Neural progenitor cell (in vitro differentiated cells): ENCODE measurements around the gene HEYL. TPM values are rescaled to one million over a fixed set of nuclear protein-coding genes. Genes with fewer than 3 reads are reported as not detected.

ENCODE experiments used
- DNase-seq: peaks from one replicate; pipeline ENCODE4 v3.0.0-alpha.2; 2016; ENCODE audit warnings: low spot score
- H2AFZ ChIP-seq: fragments of 200-600 bp; sonication (generic); replicated peaks from 2 replicates; pipeline ENCODE4 v1.6.1; 2016; ENCODE audit warnings: antibody characterized with exemption
- H3F3A ChIP-seq: fragments of 200-600 bp; sonication (generic); 2 replicates; pipeline ENCODE4 v1.6.1; 2016; ENCODE audit warnings: antibody characterized with exemption, low read depth
- H3K27ac ChIP-seq: fragments of 200-600 bp; sonication (generic); 2 replicates; pipeline ENCODE4 v1.5.1; 2016; ENCODE audit warnings: mild to moderate bottlenecking
- H3K27me3 ChIP-seq: fragments of 200-600 bp; sonication (generic); 2 replicates; pipeline ENCODE4 v1.6.1; 2016; ENCODE audit warnings: mild to moderate bottlenecking, moderate library complexity
- H3K36me3 ChIP-seq: fragments of 200-600 bp; sonication (generic); 2 replicates; pipeline ENCODE4 v1.5.1; 2016
- H3K4me1 ChIP-seq: fragments of 200-600 bp; sonication (generic); 2 replicates; pipeline ENCODE4 v1.6.1; 2016; ENCODE audit warnings: mixed run types
- H3K4me2 ChIP-seq: fragments of 200-600 bp; sonication (generic); 2 replicates; pipeline ENCODE4 v1.6.1; 2016
- H3K4me3 ChIP-seq: fragments of 200-600 bp; sonication (generic); 2 replicates; pipeline ENCODE4 v1.5.1; 2016
- H3K79me2 ChIP-seq: fragments of 200-600 bp; sonication (generic); 2 replicates; pipeline ENCODE4 v1.6.1; 2016; ENCODE audit warnings: low read depth
- H3K9ac ChIP-seq: fragments of 200-600 bp; sonication (generic); 2 replicates; pipeline ENCODE4 v1.6.1; 2016
- H3K9me3 ChIP-seq: fragments of 200-600 bp; sonication (generic); 2 replicates; pipeline ENCODE4 v1.5.1; 2016; ENCODE audit warnings: low read depth
- H4K20me1 ChIP-seq: fragments of 200-600 bp; sonication (generic); 2 replicates; pipeline ENCODE4 v1.6.1; 2016; ENCODE audit warnings: low read depth
- H3K27ac Mint-ChIP-seq: 3 replicates; pipeline ENCODE4 v1.8.0; 2021; ENCODE audit warnings: mixed read lengths
- H3K27me3 Mint-ChIP-seq: 2 replicates; pipeline ENCODE4 v1.8.0; 2022; ENCODE audit warnings: low read depth, mild to moderate bottlenecking, inconsistent platforms, moderate library complexity, mixed read lengths; ENCODE audit not compliant: insufficient read depth
- H3K36me3 Mint-ChIP-seq: 3 replicates; pipeline ENCODE4 v1.8.0; 2021; ENCODE audit warnings: mixed read lengths
- H3K4me1 Mint-ChIP-seq: 3 replicates; pipeline ENCODE4 v1.8.0; 2021; ENCODE audit warnings: mixed read lengths
- H3K4me3 Mint-ChIP-seq: 3 replicates; pipeline ENCODE4 v1.8.0; 2021; ENCODE audit warnings: mild to moderate bottlenecking, moderate library complexity, mixed read lengths
- H3K9me3 Mint-ChIP-seq: 3 replicates; pipeline ENCODE4 v1.8.0; 2020; ENCODE audit warnings: mixed read lengths
- EZH2 ChIP-seq: fragments of 200-600 bp; sonication (generic); IDR thresholded peaks from 2 replicates; pipeline ENCODE4 v1.6.1; 2017; ENCODE audit warnings: antibody characterized with exemption, mild to moderate bottlenecking, moderate library complexity
- EZH2phosphoT487 ChIP-seq: fragments of 200-600 bp; sonication (generic); IDR thresholded peaks from 2 replicates; pipeline ENCODE4 v1.6.1; 2017; ENCODE audit warnings: antibody characterized with exemption
- total RNA-seq: library from RNA; depleted of rRNA; stranded (reverse); fragments of >200 nt; gene quantifications from 2 replicates; pipeline ENCODE4 v1.2.3, GENCODE V29; 2015; ENCODE audit warnings: low replicate concordance
- TF ChIP-seq, protein P1 (sequence below): fragments of 200-600 bp; sonication (generic); IDR thresholded peaks from 2 replicates; pipeline ENCODE4 v1.5.1; 2017; ENCODE audit warnings: antibody characterized with exemption, mild to moderate bottlenecking

Gene HEYL
- total RNA-seq, 1 donor from 2014 or later = 2.3 TPM

DNA sequence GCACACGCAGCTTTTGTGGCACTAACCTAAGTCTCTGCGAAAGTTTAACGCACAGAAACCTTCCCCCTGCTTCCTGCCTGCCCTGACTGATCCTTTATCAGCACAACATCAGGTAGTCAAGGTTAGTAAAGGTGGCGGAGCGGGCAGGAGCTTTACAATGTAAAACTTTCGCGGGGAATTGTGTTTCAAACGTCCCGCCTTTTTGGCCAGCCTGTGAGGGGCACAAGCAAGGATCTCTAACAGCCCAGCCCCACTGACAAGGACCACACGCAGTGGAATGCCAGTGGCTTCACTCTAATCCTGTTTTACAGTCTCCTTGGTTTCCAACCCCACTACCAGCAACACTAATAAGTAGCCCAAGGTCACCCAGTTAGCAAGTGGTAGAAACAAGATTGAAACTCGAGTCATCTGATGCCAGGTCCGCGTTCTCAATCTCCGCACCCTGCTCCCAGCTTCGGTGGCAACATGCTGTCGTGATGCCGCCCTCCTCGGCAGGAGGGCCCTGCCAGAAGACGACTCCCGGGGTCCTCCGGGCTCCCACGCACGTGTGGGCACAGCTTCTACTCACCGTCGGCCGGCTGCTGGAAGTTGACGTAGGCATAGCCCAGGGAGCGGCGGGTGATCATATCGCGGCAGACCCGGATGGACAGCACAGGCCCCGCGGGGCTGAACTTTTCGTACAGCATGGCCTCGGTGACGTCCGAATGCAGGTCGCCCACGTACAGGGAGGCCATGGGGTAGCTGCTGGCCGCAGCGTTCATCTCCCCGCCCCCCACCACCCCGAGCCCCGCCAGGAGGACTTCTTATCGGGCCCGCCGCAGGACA is 64.0 kb downstream of the HEYL start:
- peaks cover 6% of the 10 kb centered on the region for H3K27me3 Mint-ChIP-seq
- peak overlapping the region; percentile 95 for H3K4me3 Mint-ChIP-seq
- H3K27ac ChIP-seq = no peak overlapping the region

DNA sequence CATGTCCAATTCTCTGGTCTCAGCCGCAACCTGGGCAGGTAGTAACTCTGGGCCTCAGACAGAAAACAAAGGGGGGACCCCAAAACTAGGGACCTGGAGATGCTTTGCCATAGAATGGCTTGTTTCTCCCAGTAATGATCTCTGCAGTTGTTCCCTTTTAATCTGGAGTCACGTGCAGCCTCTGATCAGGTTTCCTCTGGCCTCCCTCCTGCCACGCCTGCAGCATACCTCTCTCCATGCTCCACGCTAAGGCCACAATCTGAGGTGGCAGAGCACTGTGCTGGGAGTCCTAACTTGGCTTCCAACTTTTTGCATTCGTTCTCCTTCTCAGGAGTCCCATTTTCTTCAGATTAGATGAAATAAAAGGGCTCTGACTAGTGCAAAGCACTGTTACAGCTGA is 64.8 kb downstream of the HEYL start:
- TF ChIP-seq, protein P1, sequence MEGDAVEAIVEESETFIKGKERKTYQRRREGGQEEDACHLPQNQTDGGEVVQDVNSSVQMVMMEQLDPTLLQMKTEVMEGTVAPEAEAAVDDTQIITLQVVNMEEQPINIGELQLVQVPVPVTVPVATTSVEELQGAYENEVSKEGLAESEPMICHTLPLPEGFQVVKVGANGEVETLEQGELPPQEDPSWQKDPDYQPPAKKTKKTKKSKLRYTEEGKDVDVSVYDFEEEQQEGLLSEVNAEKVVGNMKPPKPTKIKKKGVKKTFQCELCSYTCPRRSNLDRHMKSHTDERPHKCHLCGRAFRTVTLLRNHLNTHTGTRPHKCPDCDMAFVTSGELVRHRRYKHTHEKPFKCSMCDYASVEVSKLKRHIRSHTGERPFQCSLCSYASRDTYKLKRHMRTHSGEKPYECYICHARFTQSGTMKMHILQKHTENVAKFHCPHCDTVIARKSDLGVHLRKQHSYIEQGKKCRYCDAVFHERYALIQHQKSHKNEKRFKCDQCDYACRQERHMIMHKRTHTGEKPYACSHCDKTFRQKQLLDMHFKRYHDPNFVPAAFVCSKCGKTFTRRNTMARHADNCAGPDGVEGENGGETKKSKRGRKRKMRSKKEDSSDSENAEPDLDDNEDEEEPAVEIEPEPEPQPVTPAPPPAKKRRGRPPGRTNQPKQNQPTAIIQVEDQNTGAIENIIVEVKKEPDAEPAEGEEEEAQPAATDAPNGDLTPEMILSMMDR = no peak
- TF ChIP-seq EZH2 (no peak), EZH2phosphoT487 (no peak)
- H3K36me3 ChIP-seq = peaks cover 7% of the 10 kb centered on the region
- no peak overlapping the region for H2AFZ ChIP-seq
- DNase-seq = no peak
- peak overlapping the region; percentile 90 for H3K4me2 ChIP-seq
- H3K4me1 Mint-ChIP-seq = peaks cover 38% of the 10 kb centered on the region
- no peaks in the 10 kb centered on the region for H3K27me3 ChIP-seq
- H3K27me3 Mint-ChIP-seq = peaks cover 6% of the 10 kb centered on the region
- H3K9me3 ChIP-seq = no peaks in the 10 kb centered on the region
- H3K9ac ChIP-seq = no peak overlapping the region
- H3K79me2 ChIP-seq = peaks cover 59% of the 10 kb centered on the region
- H3F3A ChIP-seq = peaks cover 4% of the 10 kb centered on the region
- H3K4me3 Mint-ChIP-seq = peak overlapping the region; percentile 95
- no peak overlapping the region for H3K27ac Mint-ChIP-seq
- H3K4me1 ChIP-seq = peaks cover 20% of the 10 kb centered on the region
- no peaks in the 10 kb centered on the region for H3K9me3 Mint-ChIP-seq
- peaks cover 64% of the 10 kb centered on the region for H4K20me1 ChIP-seq
- no peak overlapping the region for H3K27ac ChIP-seq
- peaks cover 40% of the 10 kb centered on the region for H3K36me3 Mint-ChIP-seq
- H3K4me3 ChIP-seq = peak overlapping the region; percentile 100

More for the DNA sequence above, 64.0 kb downstream of the HEYL start:
- TF ChIP-seq, protein P1 = no peak
- TF ChIP-seq EZH2 (no peak), EZH2phosphoT487 (no peak)
- no peak overlapping the region for H3K27ac Mint-ChIP-seq
- Histone ChIP-seq H2AFZ (no peak overlapping the region), H4K20me1 (peaks cover 58% of the 10 kb centered on the region), H3K4me1 (peaks cover 20% of the 10 kb centered on the region), H3K9me3 (no peaks in the 10 kb centered on the region), H3K79me2 (peaks cover 59% of the 10 kb centered on the region), H3F3A (peaks cover 4% of the 10 kb centered on the region), H3K4me2 (peak overlapping the region; percentile 90), H3K4me3 (peak overlapping the region; percentile 100), H3K9ac (peak overlapping the region; percentile 91), H3K27me3 (no peaks in the 10 kb centered on the region), H3K36me3 (no peaks in the 10 kb centered on the region)
- peaks cover 35% of the 10 kb centered on the region for H3K36me3 Mint-ChIP-seq
- peaks cover 38% of the 10 kb centered on the region for H3K4me1 Mint-ChIP-seq
- peak; percentile 69 for DNase-seq
- no peaks in the 10 kb centered on the region for H3K9me3 Mint-ChIP-seq

Other genes with a start within 250 kb of the HEYL start
- 0.12 TPM in 1 of 2 replicates, not detected in the other for gene BMP8A, start 148.0 kb downstream of the HEYL start, total RNA-seq
- gene PABPC4, start 62.9 kb downstream of the HEYL start, total RNA-seq = 123 and 243 TPM in 2 replicates
- gene NT5C1A, start 32.5 kb upstream of the HEYL start, total RNA-seq = not detected in 2 replicates
- gene HPCAL4, start 51.8 kb upstream of the HEYL start, total RNA-seq = 0.13 and 0.19 TPM in 2 replicates
- gene PPIE, start 99.2 kb upstream of the HEYL start, total RNA-seq = 50.8 and 57.2 TPM in 2 replicates
- gene OXCT2, start 131.7 kb upstream of the HEYL start, total RNA-seq = 2.1 TPM in 2 replicates
- gene BMP8B, start 149.2 kb upstream of the HEYL start, total RNA-seq = 0.24 and 0.28 TPM in 2 replicates
- gene TRIT1, start 243.9 kb upstream of the HEYL start, total RNA-seq = 45.1 and 64.8 TPM in 2 replicates